Measurements from ENCODE around the gene L1CAM.

DNA sequence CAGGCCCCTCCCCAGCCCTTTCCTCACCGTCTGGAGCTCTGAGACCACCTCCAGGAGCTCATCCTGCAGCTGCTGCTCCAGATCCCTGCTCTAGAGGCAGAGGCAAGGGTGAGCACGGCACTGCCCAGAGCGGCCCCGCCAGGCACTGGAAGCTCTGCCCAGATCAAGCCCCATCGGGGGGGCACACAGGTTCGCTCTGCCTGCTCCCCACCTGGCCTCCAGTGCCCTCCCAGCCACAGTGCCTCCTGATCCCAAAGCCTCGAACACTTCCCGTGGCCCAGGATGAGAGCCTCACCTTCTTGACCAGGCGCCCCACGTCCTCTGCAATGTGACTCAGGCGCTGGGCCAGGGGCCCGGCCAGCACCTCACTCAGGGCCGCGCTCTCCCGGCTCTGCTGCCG, 35.1 kb upstream of the L1CAM start:
- TF ChIP-seq, protein P1, sequence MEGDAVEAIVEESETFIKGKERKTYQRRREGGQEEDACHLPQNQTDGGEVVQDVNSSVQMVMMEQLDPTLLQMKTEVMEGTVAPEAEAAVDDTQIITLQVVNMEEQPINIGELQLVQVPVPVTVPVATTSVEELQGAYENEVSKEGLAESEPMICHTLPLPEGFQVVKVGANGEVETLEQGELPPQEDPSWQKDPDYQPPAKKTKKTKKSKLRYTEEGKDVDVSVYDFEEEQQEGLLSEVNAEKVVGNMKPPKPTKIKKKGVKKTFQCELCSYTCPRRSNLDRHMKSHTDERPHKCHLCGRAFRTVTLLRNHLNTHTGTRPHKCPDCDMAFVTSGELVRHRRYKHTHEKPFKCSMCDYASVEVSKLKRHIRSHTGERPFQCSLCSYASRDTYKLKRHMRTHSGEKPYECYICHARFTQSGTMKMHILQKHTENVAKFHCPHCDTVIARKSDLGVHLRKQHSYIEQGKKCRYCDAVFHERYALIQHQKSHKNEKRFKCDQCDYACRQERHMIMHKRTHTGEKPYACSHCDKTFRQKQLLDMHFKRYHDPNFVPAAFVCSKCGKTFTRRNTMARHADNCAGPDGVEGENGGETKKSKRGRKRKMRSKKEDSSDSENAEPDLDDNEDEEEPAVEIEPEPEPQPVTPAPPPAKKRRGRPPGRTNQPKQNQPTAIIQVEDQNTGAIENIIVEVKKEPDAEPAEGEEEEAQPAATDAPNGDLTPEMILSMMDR (IDR thresholded peaks at IDR 0.05): no peak
- TF ChIP-seq EZH2 (IDR thresholded peaks at IDR 0.05) (no peak), EZH2phosphoT487 (IDR thresholded peaks at IDR 0.05) (no peak)

Measured in neural progenitor cell (in vitro differentiated cells).